EL (cell line): Measurements from ENCODE around the gene HOXB7.

Experiments
- DNase-seq: peaks from one replicate; pipeline ENCODE4 v3.0.0-alpha.2; 2016

The HOXB7 gene

GRCh38 chr17:48606892-48607614, 3.8 kb downstream of the HOXB7 start:
- no peak for DNase-seq

- DNase-seq, result no peak
These were observed 4.6 kb downstream of the HOXB7 start for GRCh38 chr17:48605991-48606891.

- DNase-seq, result no peak
These were observed 5.4 kb downstream of the HOXB7 start for GRCh38 chr17:48605409-48605919.

- no peak for DNase-seq
These were observed 6.0 kb downstream of the HOXB7 start, which contains the start of gene HOXB6 for GRCh38 chr17:48604770-48605329. HOXB6 (minus strand) TSS chr17:48604986; CDS start chr17:48598150, 6,836 bp downstream.

- DNase-seq, result no peak
These were observed 6.7 kb downstream of the HOXB7 start for GRCh38 chr17:48603959-48604769.

- DNase-seq, result no peak
These were observed 9.0 kb downstream of the HOXB7 start for GRCh38 chr17:48601539-48602425.

- DNase-seq, result no peak
These were observed 9.6 kb downstream of the HOXB7 start for GRCh38 chr17:48601207-48601538.

GRCh38 chr17:48600244-48601098, 10.3 kb downstream of the HOXB7 start:
- no peak for DNase-seq

GRCh38 chr17:48599354-48599753, 11.5 kb downstream of the HOXB7 start:
- no peak for DNase-seq

- DNase-seq, result no peak
These were observed 12.1 kb downstream of the HOXB7 start for GRCh38 chr17:48598736-48599135.

- no peak for DNase-seq
These were observed 12.8 kb downstream of the HOXB7 start for GRCh38 chr17:48597778-48598631.

GRCh38 chr17:48597528-48597777, 13.4 kb downstream of the HOXB7 start:
- DNase-seq, result no peak

GRCh38 chr17:48596735-48597527, 13.9 kb downstream of the HOXB7 start:
- DNase-seq, result no peak

GRCh38 chr17:48596000-48596734, 14.7 kb downstream of the HOXB7 start:
- no peak for DNase-seq

GRCh38 chr17:48595278-48595999, 15.4 kb downstream of the HOXB7 start:
- DNase-seq, result no peak

- DNase-seq, result no peak
These were observed 16.1 kb downstream of the HOXB7 start for GRCh38 chr17:48594538-48595277.
